ENCODE results near the gene BCKDK.

- TF ChIP-seq CTCF (IDR thresholded peaks at IDR 0.05) (no peak), POLR2A (IDR thresholded peaks at IDR 0.05) (no peak)
These were observed 30.4 kb upstream of the BCKDK start for GRCh38 chr16:31077592-31078396.
